Measurements from ENCODE around the gene CPNE1. TPM values are rescaled to one million over a fixed set of nuclear protein-coding genes. Genes with fewer than 3 reads are reported as not detected.

The CPNE1 gene
- total RNA-seq, 1 donor from 2014 or later = 233 TPM

- H3K4me1 Mint-ChIP-seq (ENCODE audit: unreplicated experiment) = no peaks in the 10 kb centered on the region
- DNase-seq (ENCODE audit: low spot score) = no peak
Measured at GRCh38 chr20:35595456-35595855, 69.2 kb downstream of the CPNE1 start.

GRCh38 chr20:35592339-35592974 lies 72.2 kb downstream of the CPNE1 start:
- no peak overlapping the region for H3K27ac Mint-ChIP-seq (ENCODE audit: unreplicated experiment)
- H3K4me3 Mint-ChIP-seq (ENCODE audit: unreplicated experiment) = no peak overlapping the region
- no peaks in the 10 kb centered on the region for H3K4me1 Mint-ChIP-seq (ENCODE audit: unreplicated experiment)
- no peaks in the 10 kb centered on the region for H3K9me3 Mint-ChIP-seq (ENCODE audit: unreplicated experiment)
- H3K27me3 Mint-ChIP-seq (ENCODE audit: unreplicated experiment) = peaks cover 4% of the 10 kb centered on the region
- DNase-seq (ENCODE audit: low spot score) = no peak
- no peak for TF ChIP-seq CTCF (IDR thresholded peaks at IDR 0.05; ENCODE audit: unreplicated experiment)
- peaks cover 6% of the 10 kb centered on the region for H3K36me3 Mint-ChIP-seq (ENCODE audit: low read depth, unreplicated experiment)

More at GRCh38 chr20:35595456-35595855, 69.2 kb downstream of the CPNE1 start:
- Mint-ChIP-seq H3K36me3 (ENCODE audit: low read depth, unreplicated experiment) (peaks cover 4% of the 10 kb centered on the region), H3K27me3 (ENCODE audit: unreplicated experiment) (peaks cover 10% of the 10 kb centered on the region), H3K27ac (ENCODE audit: unreplicated experiment) (no peak overlapping the region), H3K4me3 (ENCODE audit: unreplicated experiment) (no peak overlapping the region), H3K9me3 (ENCODE audit: unreplicated experiment) (no peaks in the 10 kb centered on the region)
- TF ChIP-seq CTCF (IDR thresholded peaks at IDR 0.05; ENCODE audit: unreplicated experiment) = no peak

GRCh38 chr20:35588397-35588796 lies 76.3 kb downstream of the CPNE1 start:
- H3K4me1 Mint-ChIP-seq (ENCODE audit: unreplicated experiment) = no peaks in the 10 kb centered on the region
- TF ChIP-seq CTCF (IDR thresholded peaks at IDR 0.05; ENCODE audit: unreplicated experiment) = no peak
- no peak overlapping the region for H3K27ac Mint-ChIP-seq (ENCODE audit: unreplicated experiment)
- no peak for DNase-seq (ENCODE audit: low spot score)
- peaks cover 3% of the 10 kb centered on the region for H3K36me3 Mint-ChIP-seq (ENCODE audit: low read depth, unreplicated experiment)
- H3K9me3 Mint-ChIP-seq (ENCODE audit: unreplicated experiment) = no peaks in the 10 kb centered on the region
- no peak overlapping the region for H3K4me3 Mint-ChIP-seq (ENCODE audit: unreplicated experiment)
- no peaks in the 10 kb centered on the region for H3K27me3 Mint-ChIP-seq (ENCODE audit: unreplicated experiment)

GRCh38 chr20:35587436-35587835 lies 77.3 kb downstream of the CPNE1 start:
- H3K27me3 Mint-ChIP-seq (ENCODE audit: unreplicated experiment) = peaks cover under 1% of the 10 kb centered on the region
- no peaks in the 10 kb centered on the region for H3K9me3 Mint-ChIP-seq (ENCODE audit: unreplicated experiment)
- TF ChIP-seq CTCF (IDR thresholded peaks at IDR 0.05; ENCODE audit: unreplicated experiment) = no peak
- H3K27ac Mint-ChIP-seq (ENCODE audit: unreplicated experiment) = no peak overlapping the region
- no peaks in the 10 kb centered on the region for H3K4me1 Mint-ChIP-seq (ENCODE audit: unreplicated experiment)
- peaks cover 7% of the 10 kb centered on the region for H3K36me3 Mint-ChIP-seq (ENCODE audit: low read depth, unreplicated experiment)
- H3K4me3 Mint-ChIP-seq (ENCODE audit: unreplicated experiment) = no peak overlapping the region
- no peak for DNase-seq (ENCODE audit: low spot score)

GRCh38 chr20:35586751-35587425 lies 77.8 kb downstream of the CPNE1 start:
- Mint-ChIP-seq H3K9me3 (ENCODE audit: unreplicated experiment) (no peaks in the 10 kb centered on the region), H3K4me1 (ENCODE audit: unreplicated experiment) (no peaks in the 10 kb centered on the region), H3K4me3 (ENCODE audit: unreplicated experiment) (no peak overlapping the region), H3K27me3 (ENCODE audit: unreplicated experiment) (peaks cover 4% of the 10 kb centered on the region), H3K36me3 (ENCODE audit: low read depth, unreplicated experiment) (peaks cover 9% of the 10 kb centered on the region), H3K27ac (ENCODE audit: unreplicated experiment) (no peak overlapping the region)
- no peak for DNase-seq (ENCODE audit: low spot score)
- no peak for TF ChIP-seq CTCF (IDR thresholded peaks at IDR 0.05; ENCODE audit: unreplicated experiment)
